ENCODE results near the gene GCK.

Gene GCK

DNA sequence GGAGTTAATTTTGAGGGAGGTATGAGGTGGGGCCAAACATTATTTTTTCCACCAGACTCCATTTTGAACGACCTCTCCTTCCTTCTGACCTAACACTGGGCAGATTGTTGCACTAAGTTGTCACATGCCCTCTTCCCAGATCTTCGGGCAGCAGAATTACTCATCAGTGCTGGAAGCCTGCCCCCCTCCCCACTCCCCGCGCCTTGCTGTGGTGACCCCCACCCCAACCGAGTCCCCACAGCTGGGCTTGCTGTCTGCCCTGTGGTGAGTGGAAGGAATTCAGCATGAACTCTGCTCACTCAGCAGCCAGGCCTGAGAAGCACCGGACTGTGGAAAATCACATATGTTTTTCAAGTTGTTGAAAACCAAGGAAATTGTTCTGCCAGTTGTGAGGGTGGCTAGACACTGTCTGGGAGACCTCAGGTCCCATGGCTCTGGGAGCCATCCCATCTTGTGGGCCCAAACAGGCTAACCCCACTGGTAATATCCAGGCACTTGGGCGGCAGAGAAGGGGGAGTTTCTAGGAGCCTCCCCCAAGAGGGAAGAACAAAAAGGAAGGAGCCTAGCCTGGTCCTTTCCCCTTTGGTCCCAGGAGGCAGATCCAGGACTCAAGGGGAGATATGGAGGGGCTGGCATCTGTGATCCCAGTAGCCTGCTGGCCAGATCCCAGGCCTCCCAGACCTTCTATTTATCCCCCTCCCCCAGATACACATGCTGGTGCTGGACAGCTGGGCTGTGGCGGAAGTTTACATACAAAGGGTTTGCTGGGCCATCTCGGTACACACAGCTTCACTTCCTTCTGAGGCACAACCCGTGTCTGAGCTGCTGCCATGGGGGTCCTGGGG lies 88.6 kb downstream of the GCK start:
- H3K27ac ChIP-seq: no peak overlapping the region
- TF ChIP-seq, protein P1, sequence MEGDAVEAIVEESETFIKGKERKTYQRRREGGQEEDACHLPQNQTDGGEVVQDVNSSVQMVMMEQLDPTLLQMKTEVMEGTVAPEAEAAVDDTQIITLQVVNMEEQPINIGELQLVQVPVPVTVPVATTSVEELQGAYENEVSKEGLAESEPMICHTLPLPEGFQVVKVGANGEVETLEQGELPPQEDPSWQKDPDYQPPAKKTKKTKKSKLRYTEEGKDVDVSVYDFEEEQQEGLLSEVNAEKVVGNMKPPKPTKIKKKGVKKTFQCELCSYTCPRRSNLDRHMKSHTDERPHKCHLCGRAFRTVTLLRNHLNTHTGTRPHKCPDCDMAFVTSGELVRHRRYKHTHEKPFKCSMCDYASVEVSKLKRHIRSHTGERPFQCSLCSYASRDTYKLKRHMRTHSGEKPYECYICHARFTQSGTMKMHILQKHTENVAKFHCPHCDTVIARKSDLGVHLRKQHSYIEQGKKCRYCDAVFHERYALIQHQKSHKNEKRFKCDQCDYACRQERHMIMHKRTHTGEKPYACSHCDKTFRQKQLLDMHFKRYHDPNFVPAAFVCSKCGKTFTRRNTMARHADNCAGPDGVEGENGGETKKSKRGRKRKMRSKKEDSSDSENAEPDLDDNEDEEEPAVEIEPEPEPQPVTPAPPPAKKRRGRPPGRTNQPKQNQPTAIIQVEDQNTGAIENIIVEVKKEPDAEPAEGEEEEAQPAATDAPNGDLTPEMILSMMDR (conservative IDR thresholded peaks at IDR 0.05): no peak

- no peak overlapping the region for H3K27ac ChIP-seq
- TF ChIP-seq, protein P1 (conservative IDR thresholded peaks at IDR 0.05): no peak
Observed at GRCh38 chr7:44099669-44100068, 89.6 kb downstream of the GCK start.

GRCh38 chr7:44098092-44099068 lies 90.9 kb downstream of the GCK start:
- TF ChIP-seq, protein P1 (conservative IDR thresholded peaks at IDR 0.05): no peak
- no peak overlapping the region for H3K27ac ChIP-seq

- TF ChIP-seq, protein P1 (conservative IDR thresholded peaks at IDR 0.05): no peak
- no peak overlapping the region for H3K27ac ChIP-seq
Observed at GRCh38 chr7:44097064-44097932, 91.9 kb downstream of the GCK start.

GRCh38 chr7:44096326-44096881 lies 92.8 kb downstream of the GCK start:
- TF ChIP-seq, protein P1 (conservative IDR thresholded peaks at IDR 0.05): no peak
- no peak overlapping the region for H3K27ac ChIP-seq

- no peak overlapping the region for H3K27ac ChIP-seq
- TF ChIP-seq, protein P1 (conservative IDR thresholded peaks at IDR 0.05): no peak
Observed at GRCh38 chr7:44095781-44096180, 93.5 kb downstream of the GCK start.

All from VCaP (cell line).